ENCODE data around the gene HHAT.

- no peak for TF ChIP-seq CTCF (IDR thresholded peaks at IDR 0.05 in 4 of 5, conservative IDR thresholded peaks at IDR 0.05 in 1 of 5)
- TF ChIP-seq POLR2A (IDR thresholded peaks at IDR 0.05) = no peak
Observed at GRCh38 chr1:210553711-210554110, 225.0 kb downstream of the HHAT start.

All from gastrocnemius medialis (tissue), 4 donors.